Embryonic facial prominence (tissue), 1 donor: ENCODE measurements around the gene VTA1.
"Not testable (repeated sequence)": the region's sequence is repeated elsewhere in the genome, so short reads cannot be mapped to it uniquely, and the experiment has no call there.

Experiments used
- DNase-seq: peaks from one replicate; pipeline ENCODE4 v3.0.0-alpha.2; 2016; ENCODE audit errors: extremely low spot score

VTA1 gene

GRCh38 chr6:142146828-142147662 lies at the start of gene VTA1, which contains the start of gene NMBR:
Gene VTA1, plus strand, starts transcription at chr6:142147263. Its CDS starts 25 bp downstream, at chr6:142147288.
Gene NMBR, minus strand, starts transcription at chr6:142147122. Its CDS starts 58,464 bp downstream, at chr6:142088658.
- DNase-seq, result peak; percentile 97

- DNase-seq, result not testable (repeated sequence)
Observed at GRCh38 chr6:142104820-142105219, 42.2 kb upstream of the VTA1 start.

GRCh38 chr6:142110820-142111219 lies 36.2 kb upstream of the VTA1 start:
- not testable (repeated sequence) for DNase-seq

- DNase-seq, result peak; percentile 48
Observed at GRCh38 chr6:142112451-142113061, 34.5 kb upstream of the VTA1 start.

DNA sequence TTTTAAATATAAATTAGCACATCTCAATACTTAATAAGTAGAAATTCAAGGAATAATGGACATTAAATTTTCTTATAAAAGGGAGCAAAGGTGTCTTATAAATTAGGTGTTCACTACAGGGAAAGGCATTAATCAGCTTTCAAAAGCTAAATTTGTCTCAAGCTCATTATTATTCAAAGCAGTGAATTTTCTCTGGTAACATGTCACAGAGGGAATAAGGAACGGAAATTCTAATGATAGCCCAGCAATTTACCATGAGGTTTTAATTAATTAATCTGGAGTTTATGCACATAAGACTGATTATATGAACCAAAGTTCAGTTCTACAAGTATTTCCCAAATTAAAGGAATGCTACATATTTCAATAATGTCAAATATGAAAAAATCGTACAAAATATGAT lies 29.7 kb upstream of the VTA1 start:
- no peak for DNase-seq

GRCh38 chr6:142118328-142118727 lies 28.7 kb upstream of the VTA1 start:
- DNase-seq, result no peak

DNA sequence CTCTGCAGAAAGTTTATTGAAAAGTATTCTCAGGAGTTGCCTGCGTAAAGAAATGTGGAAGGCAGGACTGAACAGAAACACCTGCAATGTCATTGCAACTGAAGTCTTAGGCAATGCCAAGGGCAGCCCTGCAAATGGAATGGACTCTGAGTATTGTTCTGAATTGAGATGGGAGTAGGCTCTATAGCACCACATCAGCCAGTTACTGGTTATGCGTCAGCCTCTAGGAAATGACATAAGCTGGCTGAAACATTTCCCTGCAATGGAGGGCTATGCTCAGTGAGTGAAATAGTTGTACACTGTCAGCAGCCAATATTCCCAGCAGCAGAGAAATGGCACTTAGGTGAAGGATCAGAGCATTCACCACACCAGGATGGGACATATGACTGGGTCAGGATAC lies 28.1 kb upstream of the VTA1 start:
- DNase-seq, result no peak

DNA sequence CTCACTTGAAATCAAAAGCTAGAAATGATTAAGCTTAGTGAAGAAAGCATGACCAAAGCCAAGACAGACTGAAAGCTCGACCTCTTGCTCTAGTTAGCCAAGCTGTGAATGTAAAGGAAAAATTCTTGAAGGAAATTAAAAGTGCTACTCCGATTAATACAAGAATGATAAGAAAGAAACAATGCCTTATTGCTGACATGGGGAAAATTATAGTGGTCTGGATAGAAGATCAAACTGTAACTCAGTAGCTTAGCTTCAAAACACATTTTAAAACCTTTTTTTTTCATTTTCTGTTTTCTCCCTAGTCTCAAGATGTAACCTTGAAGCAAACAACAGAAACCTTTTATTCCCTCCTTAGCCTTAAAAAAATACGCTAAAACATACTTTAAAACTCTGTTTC lies 25.7 kb upstream of the VTA1 start:
- no peak for DNase-seq

DNA sequence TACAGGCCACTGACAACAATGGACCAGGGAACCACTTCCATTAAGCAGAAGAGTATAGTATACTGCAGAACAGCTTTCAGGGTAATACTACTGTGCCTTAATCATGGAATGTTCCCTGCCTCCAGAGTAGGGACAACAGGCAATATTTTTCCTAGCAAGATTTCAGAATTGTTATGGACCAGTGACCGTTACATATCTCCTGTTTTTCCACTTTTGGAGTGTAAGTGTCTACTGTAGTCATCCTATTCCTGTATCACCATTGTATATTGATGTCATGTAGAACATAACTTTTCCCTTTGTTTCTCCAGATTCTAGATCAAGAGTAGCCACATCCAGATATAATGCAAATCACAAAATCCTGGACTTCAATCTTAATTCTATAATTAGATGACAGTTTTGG lies 16.2 kb upstream of the VTA1 start:
- no peak for DNase-seq

- no peak for DNase-seq
Observed at GRCh38 chr6:142132625-142133024, 14.4 kb upstream of the VTA1 start, which contains the start of gene GJE1. Gene GJE1, plus strand, starts transcription at chr6:142132925. Its CDS starts 234 bp downstream, at chr6:142133159.

DNA sequence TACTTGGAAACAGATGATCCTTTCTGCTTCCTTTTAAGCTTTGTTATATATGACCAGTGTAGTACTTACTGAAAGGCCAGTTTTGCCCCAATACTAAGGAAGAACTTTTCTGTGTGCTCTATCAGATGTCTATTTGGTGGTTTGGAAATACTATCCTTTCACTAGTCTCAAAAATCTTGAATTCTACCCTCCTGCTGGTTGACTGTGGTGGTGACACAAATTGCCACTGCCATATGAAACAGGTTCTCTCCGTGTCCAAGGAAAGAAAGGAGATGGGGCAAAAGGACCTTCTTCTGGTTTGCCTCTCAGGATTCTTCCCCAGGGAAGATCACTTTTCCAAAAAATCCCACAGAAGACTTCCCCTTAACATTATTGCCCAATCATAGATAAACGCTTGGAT lies 8.2 kb upstream of the VTA1 start:
- no peak for DNase-seq

- DNase-seq, result not testable (repeated sequence)
Observed at GRCh38 chr6:142141531-142141930, 5.5 kb upstream of the VTA1 start.

- no peak for DNase-seq
Observed at GRCh38 chr6:142152746-142153145, 5.7 kb downstream of the VTA1 start.

GRCh38 chr6:142153196-142153595 lies 6.1 kb downstream of the VTA1 start:
- no peak for DNase-seq

DNA sequence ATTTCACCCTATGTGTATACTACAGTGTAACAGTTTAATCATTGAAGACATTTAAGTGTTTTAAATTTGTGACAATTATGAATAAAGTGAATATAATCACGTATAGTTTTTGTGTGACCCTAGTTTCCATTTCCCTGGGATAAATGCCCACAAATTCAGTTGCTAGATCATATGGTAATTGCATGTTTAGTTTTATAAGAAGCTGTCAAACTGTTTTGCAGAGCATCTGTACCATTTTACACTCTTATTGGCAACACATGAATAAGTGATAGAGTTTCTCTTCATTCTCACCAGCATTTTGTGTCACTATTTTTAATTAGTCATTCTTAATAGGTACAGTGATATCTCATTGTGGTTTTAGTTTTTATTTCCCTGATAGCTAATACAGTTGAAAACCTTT lies 7.3 kb downstream of the VTA1 start:
- DNase-seq, result no peak

DNA sequence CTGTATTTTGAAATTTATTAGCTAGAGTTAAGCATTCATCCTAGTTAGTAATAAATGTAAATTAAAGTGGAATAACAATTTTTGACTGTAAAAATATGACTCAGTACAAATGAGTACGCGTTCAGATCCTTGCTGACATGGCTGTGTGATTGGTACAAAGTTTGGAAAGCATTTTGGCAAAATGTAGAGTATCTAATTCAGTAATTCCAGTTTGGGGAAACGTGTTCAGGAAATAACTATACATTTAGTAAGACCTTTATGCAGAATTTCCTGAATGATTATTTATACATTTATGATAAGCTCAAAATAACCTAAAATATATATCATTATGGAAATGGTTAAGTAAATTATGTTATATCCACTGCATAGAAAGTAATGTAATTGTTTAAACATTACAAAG lies 8.0 kb downstream of the VTA1 start:
- DNase-seq, result no peak

DNA sequence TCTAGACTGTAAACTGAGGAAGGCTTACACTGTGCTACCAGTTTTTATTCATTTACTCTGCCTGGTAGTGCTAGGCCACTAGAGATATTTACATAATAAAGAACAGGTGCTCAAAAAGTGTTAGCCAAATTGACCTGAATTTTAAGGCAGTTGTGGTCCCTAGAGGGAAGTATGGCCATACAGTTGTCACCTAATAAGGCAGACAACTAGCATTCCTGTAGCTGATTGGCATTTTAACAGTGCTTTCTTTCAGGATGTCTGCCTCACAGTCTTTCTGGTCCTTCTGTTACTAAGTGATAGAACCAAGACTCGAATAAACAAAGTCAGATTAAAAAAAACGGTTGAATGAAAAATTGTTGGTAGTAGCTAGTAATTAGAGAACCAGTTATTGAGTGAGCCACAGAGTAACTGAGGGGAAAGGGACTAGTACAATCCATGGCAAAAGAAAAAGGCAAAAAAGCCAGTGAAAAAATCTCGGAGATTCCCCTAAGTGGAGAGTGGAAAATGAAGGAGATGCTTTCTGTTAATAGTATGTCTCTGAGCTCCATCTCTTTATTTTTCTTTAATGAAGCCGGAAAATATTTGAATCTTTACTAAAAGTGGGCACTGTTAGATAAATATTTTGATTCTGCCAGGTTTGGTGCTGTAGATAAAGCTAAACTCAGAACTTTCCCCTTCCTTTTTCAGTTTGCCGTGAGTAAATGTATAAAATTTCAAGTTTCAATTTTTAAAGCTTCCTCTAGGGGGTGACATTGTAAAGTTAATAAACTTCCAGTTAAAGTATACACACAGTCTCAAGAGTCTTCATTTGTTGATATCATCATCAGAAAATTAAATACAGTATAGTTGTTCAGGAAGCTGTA lies 9.1 kb downstream of the VTA1 start:
- DNase-seq, result no peak

DNA sequence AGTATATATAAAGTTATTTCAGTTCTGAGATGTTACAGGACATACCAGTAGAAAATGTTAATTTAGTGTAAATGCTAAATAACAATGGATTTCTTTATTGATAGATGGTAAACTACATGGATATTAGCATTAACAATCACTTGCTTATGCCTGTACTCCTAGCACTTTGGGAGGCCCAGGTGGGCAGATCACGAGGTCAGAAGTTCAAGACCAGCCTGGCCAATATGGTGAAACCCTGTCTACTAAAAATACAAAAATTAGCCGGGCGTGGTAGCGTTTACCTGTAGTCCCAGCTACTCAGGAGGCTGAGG lies 9.7 kb downstream of the VTA1 start:
- not testable (repeated sequence) for DNase-seq

DNA sequence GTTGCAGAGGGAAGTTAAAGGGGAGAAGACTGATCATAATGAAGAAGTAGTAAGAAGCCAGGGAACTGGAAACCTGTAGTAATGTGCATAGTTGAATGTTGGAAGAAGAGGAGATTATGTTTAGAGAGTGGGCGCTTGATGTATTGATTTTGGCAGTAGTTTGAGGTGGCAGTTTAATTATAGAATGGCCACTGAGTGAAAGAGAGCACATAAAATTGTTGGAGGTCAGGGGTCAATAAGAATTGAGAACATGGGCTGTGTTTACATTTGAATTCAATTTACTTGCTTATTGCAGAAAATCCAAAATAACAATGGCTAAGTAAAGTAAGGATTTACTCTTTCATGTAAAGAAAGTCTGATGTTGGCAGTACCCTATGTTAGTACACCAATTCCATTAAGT lies 15.7 kb downstream of the VTA1 start:
- no peak for DNase-seq

DNA sequence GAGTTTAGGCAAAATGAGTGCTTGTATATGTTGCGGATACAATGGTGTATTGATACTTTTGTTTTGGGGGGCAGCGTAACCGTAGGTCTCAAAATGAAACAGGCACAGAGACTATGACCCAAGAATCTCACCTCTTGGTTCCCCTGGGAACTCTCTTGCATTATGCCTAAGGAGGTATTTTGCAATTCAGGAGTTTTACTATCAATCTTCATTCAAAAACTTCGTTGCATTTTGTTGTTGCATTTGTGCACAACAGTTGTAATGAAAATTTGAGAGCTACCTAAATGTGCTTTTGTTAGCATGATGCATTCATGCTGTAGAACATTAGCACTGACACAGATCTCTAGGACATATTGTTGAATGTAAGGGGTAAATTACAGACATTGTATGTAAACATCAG lies 18.2 kb downstream of the VTA1 start:
- no peak for DNase-seq

DNA sequence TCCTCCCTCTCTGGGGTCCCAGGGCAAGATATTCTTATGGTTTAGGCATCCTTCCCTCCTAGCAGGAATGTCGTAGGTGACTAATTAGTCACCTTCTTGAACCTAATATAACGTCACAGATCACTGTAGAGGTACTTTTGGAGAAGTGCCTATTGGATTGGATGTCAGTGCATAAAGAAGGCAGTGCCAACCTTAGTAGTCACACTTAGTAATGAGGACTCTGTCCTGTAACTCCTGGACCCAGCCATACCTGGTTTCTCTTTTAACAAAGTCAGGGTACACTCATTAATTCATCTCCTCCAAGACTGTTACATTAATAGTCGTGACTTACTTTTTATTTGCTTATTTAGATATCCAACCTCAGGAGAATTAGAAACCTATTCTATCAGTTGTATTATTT lies 20.0 kb downstream of the VTA1 start:
- DNase-seq, result no peak

- DNase-seq, result no peak
Observed at GRCh38 chr6:142167486-142167885, 20.4 kb downstream of the VTA1 start.
